ENCODE measurements around the gene ORMDL1. TPM values are rescaled to one million over a fixed set of nuclear protein-coding genes. Genes with fewer than 3 reads are reported as not detected.
A peak's percentile ranks its signal among the peaks of the same experiment; 100 is the strongest.

ORMDL1 gene
- total and polyA plus RNA-seq, 3 donors from 2014 or later, result 91.0 to 158 (median 122) TPM

DNA sequence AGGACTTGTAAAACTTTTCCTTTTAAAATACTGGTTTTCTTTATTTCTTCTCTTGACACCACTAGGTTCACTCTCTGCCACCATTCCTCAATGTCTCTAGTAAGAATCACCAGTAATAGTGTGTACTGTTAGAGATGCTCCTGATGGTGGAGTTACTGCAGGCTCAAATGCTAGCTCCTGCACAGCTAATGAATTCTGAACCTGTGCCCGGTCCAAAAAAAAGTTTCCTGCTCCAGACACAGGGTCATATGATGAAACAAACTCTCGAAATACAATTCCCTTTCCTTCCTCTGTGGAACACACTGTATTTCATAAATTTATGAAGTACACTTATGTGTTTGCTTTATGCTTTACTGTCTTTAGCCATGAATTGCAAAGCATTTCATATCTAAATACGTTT, 19.3 kb upstream of the ORMDL1 start:
- TF ChIP-seq POLR2A (IDR thresholded peaks at IDR 0.05), result no peak
- TF ChIP-seq, protein P1, sequence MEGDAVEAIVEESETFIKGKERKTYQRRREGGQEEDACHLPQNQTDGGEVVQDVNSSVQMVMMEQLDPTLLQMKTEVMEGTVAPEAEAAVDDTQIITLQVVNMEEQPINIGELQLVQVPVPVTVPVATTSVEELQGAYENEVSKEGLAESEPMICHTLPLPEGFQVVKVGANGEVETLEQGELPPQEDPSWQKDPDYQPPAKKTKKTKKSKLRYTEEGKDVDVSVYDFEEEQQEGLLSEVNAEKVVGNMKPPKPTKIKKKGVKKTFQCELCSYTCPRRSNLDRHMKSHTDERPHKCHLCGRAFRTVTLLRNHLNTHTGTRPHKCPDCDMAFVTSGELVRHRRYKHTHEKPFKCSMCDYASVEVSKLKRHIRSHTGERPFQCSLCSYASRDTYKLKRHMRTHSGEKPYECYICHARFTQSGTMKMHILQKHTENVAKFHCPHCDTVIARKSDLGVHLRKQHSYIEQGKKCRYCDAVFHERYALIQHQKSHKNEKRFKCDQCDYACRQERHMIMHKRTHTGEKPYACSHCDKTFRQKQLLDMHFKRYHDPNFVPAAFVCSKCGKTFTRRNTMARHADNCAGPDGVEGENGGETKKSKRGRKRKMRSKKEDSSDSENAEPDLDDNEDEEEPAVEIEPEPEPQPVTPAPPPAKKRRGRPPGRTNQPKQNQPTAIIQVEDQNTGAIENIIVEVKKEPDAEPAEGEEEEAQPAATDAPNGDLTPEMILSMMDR (IDR thresholded peaks at IDR 0.05), result no peak
- DNase-seq, result peak; percentile 63
- intact Hi-C loops (cut with DNase I; ENCODE audit: low total_unique reads), result no loop called here

DNA sequence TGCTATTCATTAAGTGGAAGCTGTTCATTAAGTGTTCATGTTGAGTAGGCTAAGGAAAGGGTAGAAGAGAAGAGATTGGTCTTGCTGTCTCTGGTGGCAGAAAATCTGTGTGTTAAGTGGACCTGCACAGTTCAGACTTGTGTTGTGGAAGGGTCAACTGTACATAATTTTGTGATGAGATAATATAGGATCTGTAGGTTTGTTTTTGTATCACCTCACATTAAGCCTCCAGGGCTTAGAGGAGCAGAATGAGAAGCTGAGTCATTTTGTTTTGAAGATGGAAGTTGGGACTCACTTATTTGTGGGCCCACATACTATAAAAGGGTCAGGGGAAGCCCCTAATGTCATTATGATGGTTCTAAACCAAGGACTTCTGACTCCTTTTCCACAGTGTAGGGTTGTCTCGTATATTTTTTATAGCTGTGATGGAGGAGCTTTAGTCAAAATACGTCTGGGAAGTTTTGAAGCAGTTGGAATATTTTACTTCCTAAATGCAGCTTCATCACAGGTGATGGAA, 18.3 kb upstream of the ORMDL1 start:
- intact Hi-C loops (cut with DNase I; ENCODE audit: low total_unique reads), result no loop called here

More for the DNA sequence above, 19.3 kb upstream of the ORMDL1 start:
- no peak overlapping the region for H3K4me3 ChIP-seq
- no peaks in the 10 kb centered on the region for H3K36me3 ChIP-seq (ENCODE audit: low read depth, missing control alignments)
- 60 to 64% methylated on average over 3 of the region's 3 CpGs for WGBS, 2 donors
- no peaks in the 10 kb centered on the region for H3K27me3 ChIP-seq
- H3K9me3 ChIP-seq, result no peaks in the 10 kb centered on the region
- peaks cover 8% of the 10 kb centered on the region for H3K4me1 ChIP-seq
- no peak overlapping the region for H3K27ac ChIP-seq

DNA sequence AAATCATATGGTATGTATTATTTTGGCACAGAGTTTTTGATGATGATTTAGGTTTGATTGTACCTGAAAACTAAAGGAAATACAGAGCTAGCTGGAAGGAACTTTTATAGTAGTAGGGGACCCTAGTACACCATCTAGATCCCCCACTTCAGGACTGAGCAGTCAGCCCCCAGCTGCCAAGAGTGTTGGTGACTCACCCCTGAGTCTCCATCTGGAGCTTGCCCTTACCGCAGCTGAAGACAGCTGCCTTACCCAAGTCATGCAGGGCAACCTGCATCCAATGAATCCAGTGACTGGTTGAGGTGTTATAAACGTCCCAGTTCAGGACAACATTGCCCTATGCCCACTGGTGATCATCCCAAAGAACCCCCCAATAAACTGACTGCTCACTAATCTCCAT, 15.4 kb upstream of the ORMDL1 start:
- WGBS, 2 donors, result 72 to 83% methylated on average over 2 of the region's 2 CpGs
- intact Hi-C loops (cut with DNase I; ENCODE audit: low total_unique reads), result no loop called here

More for the DNA sequence above, 18.3 kb upstream of the ORMDL1 start:
- TF ChIP-seq POLR2A (IDR thresholded peaks at IDR 0.05), result no peak
- TF ChIP-seq, protein P1 (IDR thresholded peaks at IDR 0.05), result no peak
- no peaks in the 10 kb centered on the region for H3K27me3 ChIP-seq
- no peaks in the 10 kb centered on the region for H3K9me3 ChIP-seq
- DNase-seq, result no peak
- peaks cover 16% of the 10 kb centered on the region for H3K4me1 ChIP-seq
- 89 to 90% methylated on average over 2 of the region's 2 CpGs for WGBS, 2 donors
- H3K36me3 ChIP-seq (ENCODE audit: low read depth, missing control alignments), result no peaks in the 10 kb centered on the region
- H3K27ac ChIP-seq, result no peak overlapping the region
- no peak overlapping the region for H3K4me3 ChIP-seq

DNA sequence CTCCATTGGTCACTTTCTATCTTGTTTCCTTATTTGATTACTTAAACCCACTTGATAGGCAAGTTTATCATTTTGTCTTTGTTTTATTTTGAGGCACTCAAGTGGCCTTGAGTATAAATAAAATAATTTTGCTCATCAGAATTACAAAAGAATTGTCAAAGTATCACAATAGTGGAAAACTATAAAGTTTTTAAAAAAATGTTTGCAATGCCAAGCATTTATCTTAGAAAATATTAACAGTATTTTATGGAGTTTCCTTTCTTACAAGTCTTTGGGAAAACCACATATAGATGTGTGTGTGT, 14.8 kb upstream of the ORMDL1 start:
- DNase-seq, result no peak
- Histone ChIP-seq H3K4me3 (no peak overlapping the region), H3K27me3 (no peaks in the 10 kb centered on the region), H3K27ac (no peak overlapping the region), H3K4me1 (peaks cover 19% of the 10 kb centered on the region), H3K9me3 (no peaks in the 10 kb centered on the region), H3K36me3 (ENCODE audit: low read depth, missing control alignments) (no peaks in the 10 kb centered on the region)
- intact Hi-C loops (cut with DNase I; ENCODE audit: low total_unique reads), result no loop called here
- TF ChIP-seq, protein P1 (IDR thresholded peaks at IDR 0.05), result no peak
- TF ChIP-seq POLR2A (IDR thresholded peaks at IDR 0.05), result no peak

More for the DNA sequence above, 15.4 kb upstream of the ORMDL1 start:
- Histone ChIP-seq H3K4me1 (peaks cover 19% of the 10 kb centered on the region), H3K4me3 (no peak overlapping the region), H3K27ac (no peak overlapping the region), H3K9me3 (no peaks in the 10 kb centered on the region), H3K27me3 (no peaks in the 10 kb centered on the region), H3K36me3 (ENCODE audit: low read depth, missing control alignments) (no peaks in the 10 kb centered on the region)
- DNase-seq, result no peak
- TF ChIP-seq POLR2A (IDR thresholded peaks at IDR 0.05), result no peak
- TF ChIP-seq, protein P1 (IDR thresholded peaks at IDR 0.05), result no peak

DNA sequence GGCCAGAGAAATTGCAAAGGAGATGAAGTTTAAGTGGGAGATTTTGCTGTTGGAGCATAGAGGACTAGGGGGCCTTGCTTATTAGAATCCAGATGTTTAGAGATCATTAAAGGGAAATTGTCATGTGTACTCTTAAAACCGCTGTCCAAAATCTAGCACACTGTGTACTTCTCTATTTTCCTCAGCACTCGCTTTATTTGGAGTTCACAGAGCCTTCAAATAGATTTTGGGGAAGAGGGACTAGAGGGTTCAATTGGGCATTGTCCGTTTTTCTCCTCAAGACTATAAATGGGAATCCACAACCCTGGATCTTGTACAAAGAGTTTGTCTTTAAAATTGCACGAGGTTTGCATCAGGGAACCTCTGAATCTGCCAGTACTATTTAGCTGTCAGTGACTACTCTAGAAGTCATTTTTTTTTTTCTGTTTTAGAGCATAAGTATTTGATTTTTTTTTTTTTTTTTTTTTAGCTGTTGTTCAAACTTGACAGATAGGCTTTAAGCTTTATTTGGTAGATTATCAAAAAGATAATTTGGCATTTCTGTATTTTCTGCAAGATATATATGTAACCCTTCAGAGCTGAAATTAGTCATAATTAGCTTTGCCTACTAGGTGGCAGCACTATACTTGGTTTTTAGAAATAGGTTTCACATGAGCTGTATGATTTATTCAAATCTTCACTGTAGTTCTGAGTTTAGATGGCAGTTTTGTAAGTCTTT, 14.3 kb upstream of the ORMDL1 start:
- H3K4me3 ChIP-seq, result no peak overlapping the region
- WGBS, 2 donors, result 41 to 52% methylated on average over 4 of the region's 4 CpGs
- peaks cover 14% of the 10 kb centered on the region for H3K4me1 ChIP-seq
- H3K27me3 ChIP-seq, result no peaks in the 10 kb centered on the region
- H3K27ac ChIP-seq, result peak overlapping the region; percentile 60 to 61
- no peaks in the 10 kb centered on the region for H3K9me3 ChIP-seq
- DNase-seq, result no peak
- intact Hi-C loops (cut with DNase I; ENCODE audit: low total_unique reads), result no loop called here
- no peak for TF ChIP-seq POLR2A (IDR thresholded peaks at IDR 0.05)
- TF ChIP-seq, protein P1 (IDR thresholded peaks at IDR 0.05), result peak in 1 of 3 experiments; percentile 30
- H3K36me3 ChIP-seq (ENCODE audit: low read depth, missing control alignments), result no peaks in the 10 kb centered on the region

All from testis (tissue), 3 donors.